GM19099 (cell line): Measurements from ENCODE around the gene SLC6A2.

Source experiments
- POLR2A ChIP-seq: IDR thresholded peaks from 3 replicates; pipeline ENCODE4 v1.6.1; 2011; ENCODE audit warnings: low read depth; ENCODE audit not compliant: insufficient read length; ENCODE audit errors: extremely low read depth

Gene SLC6A2

GRCh38 chr16:55685973-55686372 is 30.2 kb downstream of the SLC6A2 start:
- TF ChIP-seq POLR2A, result no peak

GRCh38 chr16:55686671-55687070 is 30.9 kb downstream of the SLC6A2 start:
- no peak for TF ChIP-seq POLR2A

- no peak for TF ChIP-seq POLR2A
These were observed 32.0 kb downstream of the SLC6A2 start for GRCh38 chr16:55687802-55688201.

GRCh38 chr16:55690841-55691240 is 35.1 kb downstream of the SLC6A2 start:
- TF ChIP-seq POLR2A, result no peak

GRCh38 chr16:55691771-55692170 is 36.0 kb downstream of the SLC6A2 start:
- TF ChIP-seq POLR2A, result no peak

- no peak for TF ChIP-seq POLR2A
These were observed 39.8 kb downstream of the SLC6A2 start for GRCh38 chr16:55695595-55695994.

GRCh38 chr16:55697867-55698266 is 42.1 kb downstream of the SLC6A2 start:
- no peak for TF ChIP-seq POLR2A

GRCh38 chr16:55698331-55698730 is 42.5 kb downstream of the SLC6A2 start:
- no peak for TF ChIP-seq POLR2A

- TF ChIP-seq POLR2A, result no peak
These were observed 43.2 kb downstream of the SLC6A2 start for GRCh38 chr16:55698946-55699345.

GRCh38 chr16:55699616-55700015 is 43.8 kb downstream of the SLC6A2 start:
- no peak for TF ChIP-seq POLR2A

GRCh38 chr16:55700067-55700466 is 44.3 kb downstream of the SLC6A2 start:
- TF ChIP-seq POLR2A, result no peak

GRCh38 chr16:55700961-55701360 is 45.2 kb downstream of the SLC6A2 start:
- TF ChIP-seq POLR2A, result no peak

- TF ChIP-seq POLR2A, result no peak
These were observed 45.9 kb downstream of the SLC6A2 start for GRCh38 chr16:55701442-55702319.

GRCh38 chr16:55703003-55704001 is 47.5 kb downstream of the SLC6A2 start:
- no peak for TF ChIP-seq POLR2A

- TF ChIP-seq POLR2A, result no peak
These were observed 51.1 kb downstream of the SLC6A2 start for GRCh38 chr16:55706739-55707384.
